B cell (primary cell): ENCODE data around the gene GPBP1. TPM values are rescaled to one million over a fixed set of nuclear protein-coding genes. Genes with fewer than 3 reads are reported as not detected.
A peak's percentile ranks its signal among the peaks of the same experiment; 100 is the strongest.

Experiments used
- ATAC-seq: fragments of 200-7000 bp; cut with Tn5 transposase; one replicate; pipeline ENCODE4 v1.10.0; 2021; ENCODE audit warnings: low read depth, mild to moderate bottlenecking, moderate number of reproducible peaks, moderate library complexity
- CTCF ChIA-PET: fragments of 350-600 bp; sonication (Branson Sonifier 250); formaldehyde crosslinking; loops from one replicate; lab custom pipeline; 2021; ENCODE audit warnings: antibody characterized with exemption, inconsistent platforms; lab: Charles Lee
- POLR2A ChIA-PET: fragments of 350-600 bp; sonication (Branson Sonifier 250); formaldehyde crosslinking; loops from one replicate; lab custom pipeline; 2021; ENCODE audit warnings: antibody characterized with exemption; lab: Charles Lee
- DNase-seq: peaks from one replicate; pipeline ENCODE4 v3.0.0; 2013
- H2AFZ ChIP-seq: 2 replicates; pipeline ENCODE4 v1.6.1; 2012; ENCODE audit warnings: mild to moderate bottlenecking, low read depth, low read length; ENCODE audit not compliant: insufficient read depth, poor library complexity, severe bottlenecking
- H3K27ac ChIP-seq, 2 donors: 1 replicate in 1 of 2; 2 replicates in 1 of 2; pipeline ENCODE4 v1.5.1; 2012 to 2013; ENCODE audit warnings: low read length in 2 of 2, mild to moderate bottlenecking in 2 of 2, moderate library complexity in 1 of 2
- H3K27me3 ChIP-seq, 4 experiments: fragments of 200-600 bp in 1 of 4; sonication (generic) in 1 of 4; replicated peaks in 1 of 4; 1 replicate in 2 of 4; 2 replicates in 2 of 4; pipeline versions ENCODE4 v1.6.1 to v1.7.0; 2013 to 2016; ENCODE audit warnings: low read length in 3 of 4, mild to moderate bottlenecking in 2 of 4, mixed read lengths in 1 of 4, moderate library complexity in 1 of 4; ENCODE audit not compliant: insufficient read depth in 4 of 4, control insufficient read depth in 3 of 4; ENCODE audit errors: control extremely low read depth in 1 of 4
- H3K36me3 ChIP-seq, 2 experiments: replicated peaks in 1 of 2; 1 replicate in 1 of 2; 2 replicates in 1 of 2; pipeline versions ENCODE4 v1.6.1 to v1.7.1; 2013; ENCODE audit warnings: low read length in 1 of 2; ENCODE audit not compliant: insufficient read depth in 2 of 2, control insufficient read depth in 1 of 2; ENCODE audit errors: control extremely low read depth in 1 of 2, extremely low read depth in 1 of 2
- H3K4me1 ChIP-seq, 2 donors: fragments of 200-600 bp in 1 of 2; sonication (generic) in 1 of 2; 1 replicate in 1 of 2; 2 replicates in 1 of 2; pipeline versions ENCODE4 v1.5.1 to v1.6.1; 2013 to 2017; ENCODE audit warnings: low read length in 2 of 2; ENCODE audit not compliant: control insufficient read depth in 2 of 2, insufficient read depth in 2 of 2
- H3K4me2 ChIP-seq: replicated peaks from 2 replicates; pipeline ENCODE3; 2012; ENCODE audit warnings: mild to moderate bottlenecking, low read depth, low read length; ENCODE audit not compliant: poor library complexity, severe bottlenecking
- H3K4me3 ChIP-seq, 5 experiments: fragments of 200-600 bp in 1 of 5; sonication (generic) in 1 of 5; 1 replicate in 3 of 5; 2 replicates in 2 of 5; pipeline versions ENCODE4 v1.5.1 to v1.7.0; 2011 to 2016; ENCODE audit warnings: low read length in 4 of 5, mild to moderate bottlenecking in 4 of 5, low read depth in 2 of 5, control low read depth in 1 of 5, moderate library complexity in 1 of 5; ENCODE audit not compliant: insufficient read depth in 1 of 5; ENCODE audit errors: control extremely low read depth in 1 of 5, extremely low read depth in 1 of 5
- H3K79me2 ChIP-seq: fragments of 200-600 bp; sonication (generic); one replicate; pipeline ENCODE4 v1.6.0; 2016; ENCODE audit warnings: low read length; ENCODE audit not compliant: control insufficient read depth, insufficient read depth
- H3K9ac ChIP-seq: fragments of 200-600 bp; sonication (generic); 2 replicates; pipeline ENCODE4 v1.6.1; 2017; ENCODE audit warnings: mild to moderate bottlenecking, low read length, moderate library complexity
- H3K9me3 ChIP-seq, 3 donors: one replicate each; pipeline versions ENCODE4 v1.6.1 to v1.7.1; 2013; ENCODE audit warnings: low read length in 2 of 3; ENCODE audit not compliant: control insufficient read depth in 2 of 3, insufficient read depth in 1 of 3; ENCODE audit errors: control extremely low read depth in 1 of 3
- H4K20me1 ChIP-seq: 2 replicates; pipeline ENCODE4 v1.6.0; 2012; ENCODE audit warnings: mild to moderate bottlenecking, low read length; ENCODE audit not compliant: insufficient read depth, control insufficient read depth, poor library complexity, severe bottlenecking
- H3K27ac Mint-ChIP-seq: one replicate; pipeline ENCODE4 v1.8.0; 2021; ENCODE audit warnings: mixed read lengths
- H3K27me3 Mint-ChIP-seq: one replicate; pipeline ENCODE4 v1.8.0; 2021; ENCODE audit warnings: mixed read lengths
- H3K4me1 Mint-ChIP-seq: one replicate; pipeline ENCODE4 v1.8.0; 2021; ENCODE audit warnings: mixed read lengths
- H3K4me3 Mint-ChIP-seq: one replicate; pipeline ENCODE4 v1.8.0; 2021; ENCODE audit warnings: mixed read lengths
- H3K9me3 Mint-ChIP-seq: one replicate; pipeline ENCODE4 v1.8.0; 2022; ENCODE audit warnings: mixed read lengths; ENCODE audit not compliant: insufficient read depth
- CTCF ChIP-seq: fragments of 200-600 bp; IDR thresholded peaks from one replicate; pipeline ENCODE4 v1.8.0; 2022; ENCODE audit warnings: antibody characterized with exemption, mild to moderate bottlenecking
- EZH2 ChIP-seq: IDR thresholded peaks from 2 replicates; pipeline ENCODE4 v1.6.1; 2012; ENCODE audit warnings: borderline replicate concordance, low read depth, mild to moderate bottlenecking, moderate library complexity, low read length; ENCODE audit not compliant: insufficient read depth, poor library complexity, severe bottlenecking
- WGBS: methylation state at CpG from one replicate; pipeline ENCODE4 v1.1.5; 2013; ENCODE audit warnings: missing lambda C conversion rate; ENCODE audit not compliant: insufficient coverage; 5-methylcytosine and 5-hydroxymethylcytosine counted together
- intact Hi-C: fragments of 100-400 bp; cut with micrococcal nuclease; formaldehyde crosslinking; loops from one replicate; pipeline ENCODE4 v1.10.0; 2022
- polyA plus RNA-seq: library from polyadenylated mRNA; depleted of rRNA; stranded (reverse); fragments of >200 nt; gene quantifications from 2 replicates; pipeline ENCODE4 v1.2.3, GENCODE V29; 2012
- total RNA-seq, 2 donors: library from RNA; stranded (reverse); fragments of 120-200 nt in 1 of 2; gene quantifications; 1 replicate in 1 of 2; 2 replicates in 1 of 2; pipeline versions ENCODE4 v1.2.3 to v1.2.4, GENCODE V29; 2013 to 2022

GPBP1 gene
- total and polyA plus RNA-seq, 2 donors (not counting 1 experiment from before 2014, with no cell fraction given) = 30.9 to 152 TPM

GRCh38 chr5:57243286-57244137 is 69.7 kb downstream of the GPBP1 start:
- intact Hi-C loops = no loop called here
- no peaks in the 10 kb centered on the region for H3K27me3 Mint-ChIP-seq
- H3K4me2 ChIP-seq = no peak overlapping the region
- CTCF ChIA-PET = no interaction called here
- H3K9ac ChIP-seq = no peak overlapping the region
- peaks cover 2% of the 10 kb centered on the region for H3K4me1 Mint-ChIP-seq
- no peaks in the 10 kb centered on the region for H3K9me3 Mint-ChIP-seq
- WGBS = 81% methylated on average over 5 of the region's 6 CpGs
- no peaks in the 10 kb centered on the region for H3K4me1 ChIP-seq
- H2AFZ ChIP-seq = no peak overlapping the region
- no peak for ATAC-seq
- peaks cover 14 to 43% of the 10 kb centered on the region in 2 experiments for H3K36me3 ChIP-seq
- no peak overlapping the region for H3K4me3 ChIP-seq
- no peak for DNase-seq
- H3K27me3 ChIP-seq = no peaks in the 10 kb centered on the region
- H3K27ac ChIP-seq = peak overlapping the region in 1 of 2 donors; percentile 54
- TF ChIP-seq CTCF = no peak
- no peak for TF ChIP-seq EZH2
- peaks cover 0 to 3% (median 0%) of the 10 kb centered on the region in 3 donors for H3K9me3 ChIP-seq
- H3K27ac Mint-ChIP-seq = peak overlapping the region; percentile 73
- H4K20me1 ChIP-seq = peaks cover 4% of the 10 kb centered on the region
- POLR2A ChIA-PET = no interaction called here
- peaks cover 7% of the 10 kb centered on the region for H3K79me2 ChIP-seq
- no peak overlapping the region for H3K4me3 Mint-ChIP-seq

- Histone ChIP-seq H3K9me3 (peaks cover 0 to 3% (median 0%) of the 10 kb centered on the region in 3 donors), H3K9ac (no peak overlapping the region), H3K4me1 (no peaks in the 10 kb centered on the region), H2AFZ (no peak overlapping the region), H3K27me3 (no peaks in the 10 kb centered on the region), H3K79me2 (peaks cover 7% of the 10 kb centered on the region), H3K27ac (peak overlapping the region in 1 of 2 donors; percentile 54), H3K4me3 (no peak overlapping the region), H4K20me1 (peaks cover 4% of the 10 kb centered on the region), H3K4me2 (no peak overlapping the region), H3K36me3 (peaks cover 14 to 48% of the 10 kb centered on the region in 2 experiments)
- intact Hi-C loops = no loop called here
- Mint-ChIP-seq H3K4me3 (no peak overlapping the region), H3K9me3 (no peaks in the 10 kb centered on the region), H3K4me1 (peaks cover 2% of the 10 kb centered on the region), H3K27ac (no peak overlapping the region), H3K27me3 (no peaks in the 10 kb centered on the region)
- ATAC-seq = no peak
- TF ChIP-seq EZH2 (no peak), CTCF (no peak)
- CTCF ChIA-PET = no interaction called here
- POLR2A ChIA-PET = no interaction called here
- DNase-seq = no peak
These were observed 70.5 kb downstream of the GPBP1 start for GRCh38 chr5:57244331-57244730.
